Skin epidermis (tissue), 12 donors: ENCODE results near the gene IBTK.
A peak's percentile ranks its signal among the peaks of the same experiment; 100 is the strongest.
"Not testable (repeated sequence)": the region's sequence is repeated elsewhere in the genome, so short reads cannot be mapped to it uniquely, and the experiment has no call there.

Experiments
- H3K27ac ChIP-seq, 21 experiments: fragments of 200-600 bp; sonication (generic) in 11 of 21; one replicate each; pipeline ENCODE4 v1.5.0; 2020; ENCODE audit warnings: mild to moderate bottlenecking in 3 of 21, inconsistent platforms in 2 of 21, moderate library complexity in 2 of 21
- H3K4me3 ChIP-seq, 7 experiments: fragments of 200-600 bp; sonication (generic) in 2 of 7; one replicate each; pipeline ENCODE4 v1.5.0; 2020; ENCODE audit warnings: inconsistent platforms in 2 of 7, mild to moderate bottlenecking in 2 of 7, moderate library complexity in 1 of 7

IBTK gene

DNA sequence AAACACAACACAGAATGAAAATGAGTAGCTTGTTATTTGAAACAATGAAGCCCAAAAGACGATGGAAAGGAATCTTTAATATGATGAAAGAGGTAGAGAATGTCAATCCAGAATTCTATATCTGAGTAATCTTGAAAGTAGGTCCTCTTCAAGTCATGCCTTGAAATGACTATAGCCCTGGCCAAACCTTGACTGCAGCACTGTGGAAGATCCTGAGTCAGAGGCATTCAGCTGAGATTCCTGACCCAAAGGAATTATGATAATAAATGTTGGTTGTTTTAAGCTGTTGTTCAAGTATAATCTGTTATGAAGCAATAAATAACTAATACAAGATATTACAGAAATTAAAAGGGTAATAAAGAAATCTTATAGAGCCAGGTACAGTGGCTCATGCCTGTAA lies 64.8 kb downstream of the IBTK start:
- Histone ChIP-seq H3K4me3 (no peak overlapping the region), H3K27ac (no peak overlapping the region)

DNA sequence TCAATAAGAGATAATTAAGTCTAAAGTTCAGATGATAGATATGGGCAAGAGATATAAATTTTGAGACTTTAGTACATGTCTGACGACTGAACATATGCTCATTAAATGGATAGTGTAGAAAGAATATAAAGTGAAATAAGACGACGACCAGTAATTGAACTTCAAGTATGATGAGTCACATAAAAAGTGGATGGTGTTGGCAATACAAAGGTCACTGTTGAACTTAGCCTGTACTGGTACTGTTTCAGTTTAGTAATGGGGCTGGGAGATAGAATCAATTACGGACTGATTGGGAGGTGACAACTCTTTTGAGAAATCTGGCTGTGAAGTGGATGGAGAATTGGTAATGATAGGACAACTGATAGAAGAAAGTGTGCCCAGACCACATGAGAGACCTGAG lies 68.1 kb downstream of the IBTK start:
- H3K27ac ChIP-seq, result no peak overlapping the region

GRCh38 chr6:82178759-82179112 lies 68.8 kb downstream of the IBTK start:
- Histone ChIP-seq H3K4me3 (no peak overlapping the region), H3K27ac (no peak overlapping the region)

More for the DNA sequence above, 68.1 kb downstream of the IBTK start:
- no peak overlapping the region for H3K4me3 ChIP-seq

DNA sequence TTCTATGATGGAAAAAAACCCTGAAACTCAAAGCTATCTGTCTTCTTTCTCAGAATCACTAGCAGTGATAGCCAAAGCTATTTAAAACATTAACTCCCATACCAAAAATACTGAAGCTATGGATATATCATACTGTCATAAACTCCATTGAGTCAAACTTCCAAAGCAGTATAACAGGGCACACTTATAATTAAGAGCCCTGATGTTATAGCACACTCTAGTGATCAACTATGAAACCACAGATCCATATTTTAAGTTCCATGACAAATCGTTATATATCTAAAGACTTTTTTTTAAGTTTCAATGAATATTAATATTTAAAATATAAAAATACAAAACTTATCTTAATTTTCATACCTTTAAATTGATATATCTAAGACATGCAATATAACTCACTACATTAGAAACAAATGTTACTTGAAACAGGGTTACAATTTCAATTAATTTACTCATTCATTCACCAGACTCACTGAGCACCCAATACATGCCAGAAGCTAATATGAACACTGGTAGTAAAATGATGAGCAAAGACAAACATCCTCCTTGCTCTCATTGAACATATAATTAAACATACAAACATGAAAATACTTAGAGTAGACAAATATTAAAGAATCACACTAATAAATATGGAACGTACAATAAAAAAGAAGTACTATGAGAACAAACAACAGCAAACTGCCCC lies 69.3 kb downstream of the IBTK start:
- Histone ChIP-seq H3K27ac (no peak overlapping the region), H3K4me3 (no peak overlapping the region)

DNA sequence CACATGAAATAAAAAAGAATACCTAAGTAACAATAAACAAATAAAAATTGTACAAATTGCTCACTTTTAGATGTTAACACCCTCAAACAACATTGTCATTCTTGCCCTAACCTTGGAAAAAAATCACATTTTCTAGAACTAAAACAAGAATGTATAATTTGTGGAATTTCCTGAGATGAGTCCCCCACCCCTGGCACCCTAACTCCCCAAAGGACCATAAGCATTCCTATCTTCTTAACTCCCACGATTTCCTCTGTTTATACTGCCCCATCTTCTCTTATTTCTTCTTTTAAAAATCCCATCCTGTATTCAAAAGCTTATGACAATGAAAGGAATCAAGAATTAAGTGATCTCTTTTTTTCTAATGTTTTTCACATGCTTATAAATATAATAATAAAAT lies 70.9 kb downstream of the IBTK start:
- Histone ChIP-seq H3K4me3 (no peak overlapping the region), H3K27ac (peak overlapping the region in 2 of 21 experiments; percentile 3 to 26)

GRCh38 chr6:82172594-82172993 lies 75.0 kb downstream of the IBTK start:
- no peak overlapping the region for H3K4me3 ChIP-seq

GRCh38 chr6:82169138-82169876 lies 78.2 kb downstream of the IBTK start:
- no peak overlapping the region for H3K4me3 ChIP-seq

More at GRCh38 chr6:82172594-82172993, 75.0 kb downstream of the IBTK start:
- no peak overlapping the region for H3K27ac ChIP-seq

GRCh38 chr6:82166493-82166892 lies 81.1 kb downstream of the IBTK start:
- no peak overlapping the region for H3K27ac ChIP-seq

More at GRCh38 chr6:82169138-82169876, 78.2 kb downstream of the IBTK start:
- no peak overlapping the region for H3K27ac ChIP-seq

DNA sequence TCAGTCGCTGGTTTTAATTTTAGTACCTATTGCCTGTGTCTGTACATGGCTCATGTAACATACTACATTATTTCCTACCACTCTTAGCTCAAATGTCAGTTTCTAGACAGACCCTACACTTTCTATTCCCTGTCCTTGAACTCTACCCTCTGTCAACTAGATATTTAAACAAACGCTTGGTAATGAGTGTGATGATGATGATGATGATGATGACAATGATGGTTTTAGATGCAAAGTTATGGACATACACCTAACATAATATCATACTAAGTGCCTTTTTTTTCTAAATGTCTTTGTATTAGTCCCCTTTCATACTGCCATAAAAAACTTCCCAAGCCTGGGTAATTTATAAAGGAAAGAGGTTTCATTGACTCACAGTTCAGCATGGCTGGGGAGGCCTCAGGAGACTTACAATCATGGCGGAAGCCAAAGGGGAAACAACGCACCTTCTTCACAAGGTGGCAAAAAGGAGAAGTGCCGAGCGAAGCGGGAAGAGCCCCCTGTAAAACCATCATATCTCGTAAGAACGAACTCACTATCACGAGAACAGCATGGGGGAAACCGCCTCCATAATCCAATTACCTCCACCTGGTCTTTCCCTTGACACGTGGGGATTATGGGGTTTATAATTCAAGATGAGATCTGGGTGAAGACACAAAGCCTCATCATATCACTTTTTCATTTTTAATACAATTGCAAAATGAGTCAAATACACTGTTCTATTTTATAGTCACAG lies 87.1 kb downstream of the IBTK start:
- Histone ChIP-seq H3K4me3 (no peak overlapping the region), H3K27ac (no peak overlapping the region)

More at GRCh38 chr6:82166493-82166892, 81.1 kb downstream of the IBTK start:
- H3K4me3 ChIP-seq, result no peak overlapping the region

GRCh38 chr6:82152786-82153185 lies 94.8 kb downstream of the IBTK start:
- not testable (repeated sequence) for H3K4me3 ChIP-seq, H3K27ac ChIP-seq

DNA sequence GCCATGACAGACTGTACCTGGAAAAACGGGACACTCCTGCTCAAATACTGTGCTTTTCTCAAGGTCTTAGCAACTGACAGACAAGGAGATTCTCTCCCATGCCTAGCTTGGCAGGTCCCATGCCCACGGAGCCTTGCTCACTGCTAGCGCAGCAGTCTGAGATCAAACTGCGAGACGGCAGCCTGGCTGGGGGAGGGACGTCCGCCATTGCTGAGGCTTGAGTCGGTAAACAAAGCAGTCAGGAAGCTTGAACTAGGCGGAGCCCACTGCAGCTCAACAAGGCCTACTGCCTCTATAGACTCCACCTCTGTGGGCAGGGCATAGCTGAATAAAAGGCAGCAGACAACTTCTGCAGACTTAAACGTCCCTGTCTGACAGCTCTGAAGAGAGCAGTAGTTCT lies 96.4 kb downstream of the IBTK start:
- not testable (repeated sequence) for H3K27ac ChIP-seq, H3K4me3 ChIP-seq

GRCh38 chr6:82145926-82146452 lies 101.6 kb downstream of the IBTK start:
- peak overlapping the region in 4 of 21 experiments; percentile 4 to 83 (median 76) for H3K27ac ChIP-seq
- no peak overlapping the region for H3K4me3 ChIP-seq

DNA sequence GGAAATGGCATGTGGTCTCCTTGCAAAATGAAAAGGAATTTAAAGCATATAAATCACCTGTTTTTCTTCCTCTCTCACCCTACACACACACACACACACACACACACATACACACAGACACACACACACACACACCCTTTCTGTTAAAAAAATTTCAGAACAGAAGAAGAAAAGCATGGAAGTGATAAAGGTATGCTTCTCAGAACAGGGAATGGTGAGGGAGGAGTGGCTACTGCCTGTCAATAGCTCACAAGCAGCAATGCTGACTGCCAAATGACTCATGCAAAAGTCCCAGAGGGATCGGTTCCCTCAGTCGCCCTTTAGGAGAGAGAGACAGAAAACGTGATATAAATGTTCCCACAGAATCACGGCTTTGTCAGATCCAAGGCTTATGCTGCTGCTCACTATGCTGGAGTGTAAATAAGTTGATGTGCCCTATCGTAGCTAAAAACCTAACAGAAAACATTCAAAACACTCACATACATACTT lies 102.6 kb downstream of the IBTK start:
- Histone ChIP-seq H3K27ac (peak overlapping the region in 16 of 21 experiments; percentile 3 to 83 (median 64)), H3K4me3 (no peak overlapping the region)

- Histone ChIP-seq H3K27ac (peak overlapping the region in 19 of 21 experiments; percentile 3 to 83 (median 60)), H3K4me3 (no peak overlapping the region)
These were observed 103.3 kb downstream of the IBTK start for GRCh38 chr6:82144007-82144851.

DNA sequence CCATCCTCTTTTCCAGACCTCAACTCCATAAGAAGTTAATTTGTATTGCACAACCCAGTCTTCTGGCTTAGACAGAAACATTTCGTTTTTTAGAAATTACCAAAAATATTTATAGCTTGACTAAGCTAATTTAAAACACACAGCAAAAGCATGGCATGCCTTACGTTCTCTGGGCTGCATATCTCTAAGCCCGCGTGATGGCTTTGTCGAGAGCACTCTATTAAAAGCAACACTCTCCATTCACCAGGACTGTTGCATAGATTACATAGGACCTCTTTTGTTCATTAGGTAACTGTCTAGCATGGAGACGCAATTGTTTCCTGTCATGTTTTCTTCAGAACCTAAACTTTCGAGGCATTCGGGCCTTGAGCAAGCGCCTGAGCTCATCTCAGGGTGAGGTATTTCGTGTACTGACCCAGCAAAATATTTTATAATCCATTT lies 104.5 kb downstream of the IBTK start:
- Histone ChIP-seq H3K4me3 (no peak overlapping the region), H3K27ac (peak overlapping the region in 11 of 21 experiments; percentile 1 to 83 (median 53))

DNA sequence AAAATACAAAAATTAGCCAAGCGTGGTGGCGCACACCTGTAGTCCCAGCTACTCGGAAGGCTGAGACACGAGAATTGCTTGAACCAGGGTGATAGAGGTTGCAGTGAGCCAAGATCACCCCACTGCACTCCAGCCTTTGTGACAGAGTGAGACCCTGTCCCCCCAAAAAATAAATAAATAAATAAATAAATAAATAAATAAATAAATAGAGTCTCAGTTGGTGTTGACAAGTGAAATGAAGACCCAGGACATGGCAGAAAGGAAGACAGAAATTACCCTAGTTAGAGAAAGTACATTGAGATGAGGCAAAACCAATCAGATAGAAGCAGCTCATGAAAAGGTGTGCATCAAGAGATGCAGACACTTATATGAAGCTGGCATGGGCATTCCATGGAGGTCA lies 105.0 kb downstream of the IBTK start:
- Histone ChIP-seq H3K4me3 (no peak overlapping the region), H3K27ac (peak overlapping the region in 2 of 21 experiments; percentile 76 to 82)

- H3K4me3 ChIP-seq, result no peak overlapping the region
- H3K27ac ChIP-seq, result no peak overlapping the region
These were observed 109.3 kb downstream of the IBTK start for GRCh38 chr6:82138075-82138791.

- Histone ChIP-seq H3K4me3 (no peak overlapping the region), H3K27ac (no peak overlapping the region)
These were observed 116.1 kb downstream of the IBTK start for GRCh38 chr6:82131441-82131840.

DNA sequence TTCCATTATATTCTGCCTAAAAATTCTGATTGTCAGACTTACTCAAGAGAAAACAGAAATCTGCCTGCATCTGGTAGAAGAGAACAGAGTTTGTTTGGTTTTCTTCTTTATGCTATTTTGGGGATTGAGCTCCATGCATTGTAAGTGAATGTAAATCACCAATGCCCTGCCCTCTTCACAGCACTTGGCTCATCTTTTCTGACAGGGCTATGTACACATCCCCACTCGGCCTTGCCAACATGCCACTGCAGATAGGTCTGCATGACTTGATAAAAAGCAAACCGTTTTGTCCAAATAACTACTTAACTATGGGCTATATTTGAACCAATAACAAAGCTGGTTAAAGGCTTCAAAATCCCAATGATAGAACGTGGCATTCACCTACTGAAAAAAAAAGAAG lies 117.7 kb downstream of the IBTK start:
- Histone ChIP-seq H3K27ac (no peak overlapping the region), H3K4me3 (no peak overlapping the region)
